GM12872 (cell line): ENCODE measurements around the gene SRSF12.

Source experiments
- TF ChIP-seq, protein P1 (sequence below): IDR thresholded peaks from 3 replicates; pipeline ENCODE4 v1.5.1; 2011; ENCODE audit warnings: low read depth, mild to moderate bottlenecking, low read length, moderate library complexity; ENCODE audit not compliant: insufficient read depth

Gene SRSF12

GRCh38 chr6:89085409-89086205, 32.3 kb downstream of the SRSF12 start:
- TF ChIP-seq, protein P1, sequence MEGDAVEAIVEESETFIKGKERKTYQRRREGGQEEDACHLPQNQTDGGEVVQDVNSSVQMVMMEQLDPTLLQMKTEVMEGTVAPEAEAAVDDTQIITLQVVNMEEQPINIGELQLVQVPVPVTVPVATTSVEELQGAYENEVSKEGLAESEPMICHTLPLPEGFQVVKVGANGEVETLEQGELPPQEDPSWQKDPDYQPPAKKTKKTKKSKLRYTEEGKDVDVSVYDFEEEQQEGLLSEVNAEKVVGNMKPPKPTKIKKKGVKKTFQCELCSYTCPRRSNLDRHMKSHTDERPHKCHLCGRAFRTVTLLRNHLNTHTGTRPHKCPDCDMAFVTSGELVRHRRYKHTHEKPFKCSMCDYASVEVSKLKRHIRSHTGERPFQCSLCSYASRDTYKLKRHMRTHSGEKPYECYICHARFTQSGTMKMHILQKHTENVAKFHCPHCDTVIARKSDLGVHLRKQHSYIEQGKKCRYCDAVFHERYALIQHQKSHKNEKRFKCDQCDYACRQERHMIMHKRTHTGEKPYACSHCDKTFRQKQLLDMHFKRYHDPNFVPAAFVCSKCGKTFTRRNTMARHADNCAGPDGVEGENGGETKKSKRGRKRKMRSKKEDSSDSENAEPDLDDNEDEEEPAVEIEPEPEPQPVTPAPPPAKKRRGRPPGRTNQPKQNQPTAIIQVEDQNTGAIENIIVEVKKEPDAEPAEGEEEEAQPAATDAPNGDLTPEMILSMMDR: no peak

- TF ChIP-seq, protein P1: no peak
These were observed 32.9 kb downstream of the SRSF12 start for GRCh38 chr6:89084954-89085353.

GRCh38 chr6:89084542-89084941, 33.3 kb downstream of the SRSF12 start:
- TF ChIP-seq, protein P1: no peak

GRCh38 chr6:89082486-89082891, 35.4 kb downstream of the SRSF12 start:
- TF ChIP-seq, protein P1: no peak

GRCh38 chr6:89081423-89082322, 36.2 kb downstream of the SRSF12 start:
- TF ChIP-seq, protein P1: 0 out of 3 replicates have a peak, but pooled peaks have one; percentile 6

DNA sequence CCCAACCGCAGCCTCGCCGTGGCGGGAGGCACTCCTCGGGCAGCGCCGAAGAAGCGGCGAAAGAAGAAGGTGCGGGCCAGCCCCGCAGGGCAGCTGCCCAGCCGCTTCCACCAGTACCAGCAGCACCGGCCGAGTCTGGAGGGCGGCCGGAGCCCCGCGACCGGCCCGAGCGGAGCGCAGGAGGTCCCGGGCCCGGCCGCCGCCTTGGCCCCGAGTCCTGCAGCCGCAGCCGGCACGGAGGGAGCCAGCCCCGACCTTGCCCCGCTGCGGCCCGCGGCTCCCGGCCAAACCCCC, 36.8 kb downstream of the SRSF12 start:
- TF ChIP-seq, protein P1: no peak
